K562 (cell line): ENCODE measurements around the gene LRP2. TPM values are rescaled to one million over a fixed set of nuclear protein-coding genes. Genes with fewer than 3 reads are reported as not detected.
A peak's percentile ranks its signal among the peaks of the same experiment; 100 is the strongest.

Source experiments
- CREBBP ChIP-seq: IDR thresholded peaks from one replicate; pipeline ENCODE4 v1.6.1; 2012; ENCODE audit warnings: low read depth, mild to moderate bottlenecking, control low read depth, inconsistent platforms, low read length
- CXXC5 ChIP-seq: fragments of 250-450 bp; sonication (Bioruptor Pico); IDR thresholded peaks from 2 replicates; pipeline ENCODE4 v1.8.0; 2022; ENCODE audit warnings: inconsistent platforms, mild to moderate bottlenecking, moderate library complexity
- REST ChIP-seq, 2 experiments: fragments of 450-650 bp; formaldehyde crosslinking in 1 of 2; IDR thresholded peaks; 2 replicates each; pipeline versions ENCODE4 v1.4.0 to v1.6.1; 2014 to 2020; ENCODE audit warnings: mild to moderate bottlenecking in 2 of 2, borderline replicate concordance in 1 of 2, low read depth in 1 of 2
- SMAD4 ChIP-seq: fragments of 250-450 bp; sonication (Bioruptor Pico); conservative IDR thresholded peaks from 2 replicates; pipeline ENCODE4 v1.8.0; 2021; ENCODE audit warnings: inconsistent platforms, mild to moderate bottlenecking, moderate library complexity
- YY1 ChIP-seq, 3 experiments: IDR thresholded peaks; 2 replicates each; pipeline ENCODE4 v1.6.1; 2011; ENCODE audit warnings: low read length in 2 of 3, mild to moderate bottlenecking in 2 of 3, moderate library complexity in 2 of 3, borderline replicate concordance in 1 of 3, control low read depth in 1 of 3, low read depth in 1 of 3; ENCODE audit not compliant: insufficient read depth in 3 of 3, insufficient replicate concordance in 2 of 3, control insufficient read depth in 1 of 3, insufficient read length in 1 of 3; ENCODE audit errors: extremely low read depth in 1 of 3
- ZNF592 ChIP-seq: fragments of 450-650 bp; IDR thresholded peaks from 2 replicates; pipeline ENCODE4 v1.6.1; 2017; ENCODE audit warnings: antibody characterized with exemption, mild to moderate bottlenecking
- polyA plus RNA-seq, 8 experiments: library from polyadenylated mRNA; depleted of rRNA in 4 of 8; stranded (reverse) in 5 of 8; unstranded in 3 of 8; fragments of >200 nt; fragmentation: Nextera tagmentation in 2 of 8; fragmentation: Illumina TruSeq in 1 of 8; extraction: Ambion mirVana in 2 of 8; extraction: Trizol in 1 of 8; gene quantifications; 2 replicates each; pipeline versions ENCODE4 v1.2.1 to v1.2.3, GENCODE V29; 2011 to 2014; ENCODE audit warnings: inconsistent platforms in 1 of 8, missing spikeins in 1 of 8
- total RNA-seq, 7 experiments: library from RNA; depleted of rRNA in 6 of 7; stranded (reverse); fragments of >200 nt in 6 of 7; fragmentation: Illumina TruSeq in 2 of 7; extraction: Trizol in 2 of 7; gene quantifications; 2 replicates each; pipeline versions ENCODE4 v1.2.1 to v1.2.3, GENCODE V29; 2011 to 2021; ENCODE audit warnings: low replicate concordance in 1 of 7

Gene LRP2
- total and polyA plus RNA-seq, 9 of the 15 experiments (the other 6 are each of a cell fraction or from before 2014, with no cell fraction given): 0.04 to 0.18 (median 0.11) TPM; not detected in 1

- TF ChIP-seq REST (IDR thresholded peaks at IDR 0.05; ENCODE audit: borderline replicate concordance) (no peak), REST (CRISPR knock-in tag; IDR thresholded peaks at IDR 0.05; ENCODE audit: low read depth) (no peak), SMAD4 (CRISPR knock-in tag) (no peak; the same call in 1 of the 2 replicates), YY1 (IDR thresholded peaks at IDR 0.05; ENCODE audit: borderline replicate concordance in 1 of 3, control insufficient read depth in 1 of 3, extremely low read depth in 1 of 3, insufficient read depth in 3 of 3, insufficient read length in 1 of 3, insufficient replicate concordance in 2 of 3, low read depth in 1 of 3, low read length in 2 of 3) (peak in 1 of 3 experiments; percentile 43), ZNF592 (0 out of 2 replicates have a peak, but pooled peaks have one; percentile 25), CXXC5 (CRISPR knock-in tag) (no peak), CREBBP (no peak)
Observed at GRCh38 chr2:169136885-169137534, 225.3 kb downstream of the LRP2 start (continued).
